Small intestine (tissue), 16 donors: ENCODE data around the gene HERC6. TPM values are rescaled to one million over a fixed set of nuclear protein-coding genes. Genes with fewer than 3 reads are reported as not detected.
"Not testable (repeated sequence)": the region's sequence is repeated elsewhere in the genome, so short reads cannot be mapped to it uniquely, and the experiment has no call there.

ENCODE experiments used
- DNase-seq, 2 donors: peaks; one replicate each; pipeline versions ENCODE4 v3.0.0 to v3.0.0-alpha.2; 2013
- FAIRE-seq: peaks from 2 replicates; lab custom pipeline; 2012; peaks lifted over from hg19 to GRCh38; lab: Jason Lieb, UNC
- H3K27ac ChIP-seq, 3 donors: one replicate each; pipeline ENCODE4 v1.5.1; 2013; ENCODE audit warnings: low read length in 2 of 3, mild to moderate bottlenecking in 2 of 3, control low read depth in 1 of 3, inconsistent platforms in 1 of 3, low read depth in 1 of 3, moderate library complexity in 1 of 3
- H3K27me3 ChIP-seq, 3 donors: one replicate each; pipeline ENCODE4 v1.6.1; 2013; ENCODE audit warnings: low read length in 3 of 3, inconsistent platforms in 1 of 3; ENCODE audit not compliant: control insufficient read depth in 3 of 3, insufficient read depth in 3 of 3
- H3K36me3 ChIP-seq, 3 donors: one replicate each; pipeline ENCODE4 v1.6.1; 2013; ENCODE audit warnings: low read length in 3 of 3, inconsistent platforms in 1 of 3, low read depth in 1 of 3, mild to moderate bottlenecking in 1 of 3, moderate library complexity in 1 of 3; ENCODE audit not compliant: control insufficient read depth in 3 of 3, insufficient read depth in 2 of 3
- H3K4me1 ChIP-seq, 3 donors: one replicate each; pipeline ENCODE4 v1.6.1; 2013; ENCODE audit warnings: low read length in 2 of 3, inconsistent platforms in 1 of 3, low read depth in 1 of 3, mild to moderate bottlenecking in 1 of 3, moderate library complexity in 1 of 3; ENCODE audit not compliant: control insufficient read depth in 3 of 3, insufficient read depth in 2 of 3
- H3K4me3 ChIP-seq, 3 donors: one replicate each; pipeline ENCODE4 v1.5.1; 2013; ENCODE audit warnings: low read length in 3 of 3, control low read depth in 1 of 3, inconsistent platforms in 1 of 3, low read depth in 1 of 3, mild to moderate bottlenecking in 1 of 3, moderate library complexity in 1 of 3
- H3K9me3 ChIP-seq, 2 donors: one replicate each; pipeline ENCODE4 v1.6.1; 2013; ENCODE audit warnings: low read depth in 1 of 2, low read length in 1 of 2; ENCODE audit not compliant: control insufficient read depth in 2 of 2, insufficient read depth in 1 of 2
- WGBS, 3 donors: extraction: QIAGEN DNeasy Blood & Tissue Kit; methylation state at CpG; one replicate each; pipeline ENCODE4 v1.1.7; 2013; 5-methylcytosine and 5-hydroxymethylcytosine counted together
- long read RNA-seq, 10 donors: transcript quantifications; one replicate each; lab custom pipeline, GENCODE V29; 2026
- polyA plus RNA-seq, 4 donors: library from polyadenylated mRNA; stranded (reverse) in 3 of 4; unstranded in 1 of 4; fragments of 200-250 nt in 3 of 4; fragments of 120-200 nt in 1 of 4; gene quantifications; one replicate each; pipeline versions ENCODE4 v1.2.1 to v1.2.3, GENCODE V29; 2013
- donor health status: healthy with polysubstance abuse.
- donor health status: control.
- donor health status: control.
- donor health status: Bipolar disorder and iron deficiency.
- donor health status: healthy.

HERC6 gene
- polyA plus RNA-seq = 10 to 100 TPM in 1 of 4 donors, 1 to 10 TPM in 3; 4.9 to 13.1 (median 7.7) TPM
- long read RNA-seq, donor 1 = 0 reads
- long read RNA-seq, donor 2, partial matches to known transcripts = 0 of 1 reads
- long read RNA-seq, donor 2, other reads (novel, unspliced or antisense) = 0 of 1 reads
- long read RNA-seq, donor 3 = 0 reads
- long read RNA-seq, donor 4 = 0 reads
- long read RNA-seq, donor 5 = 0 reads
- long read RNA-seq, donor 6 = 0 reads
- long read RNA-seq, donor 7 = 0 reads
- long read RNA-seq, donor 8 = 0 reads
- long read RNA-seq, donor 9 = 0 reads
- long read RNA-seq, donor 10 = 0 reads

- Histone ChIP-seq H3K4me1 (peaks cover 0 to 2% (median 0%) of the 10 kb centered on the region in 3 donors), H3K27ac (peak within 1 kb of the TSS; percentile 95 to 100 (median 99)), H3K36me3 (no peaks in the 10 kb centered on the region), H3K27me3 (no peaks in the 10 kb centered on the region), H3K4me3 (peak within 1 kb of the TSS; percentile 74 to 97 (median 80)), H3K9me3 (no peaks in the 10 kb centered on the region)
- no peak for FAIRE-seq
- 0 to 1% (median 1%) methylated on average over 52 to 62 of the region's 62 CpGs for WGBS, 3 donors
- peak; percentile 96 for DNase-seq
Observed at GRCh38 chr4:88378691-88379559, at the start of gene HERC6. TSS of gene HERC6 (plus strand) at chr4:88378852. CDS start at chr4:88378922, 70 bp downstream.

- Histone ChIP-seq H3K36me3 (no peaks in the 10 kb centered on the region), H3K27ac (no peak overlapping the region)
- no peak for FAIRE-seq
Observed at GRCh38 chr4:88333741-88334405, 44.8 kb upstream of the HERC6 start.

GRCh38 chr4:88335092-88335665, 43.5 kb upstream of the HERC6 start:
- Histone ChIP-seq H3K4me1 (no peaks in the 10 kb centered on the region), H3K27me3 (no peaks in the 10 kb centered on the region), H3K27ac (no peak overlapping the region), H3K9me3 (no peaks in the 10 kb centered on the region), H3K4me3 (no peak overlapping the region), H3K36me3 (no peaks in the 10 kb centered on the region)
- 56 to 65% (median 59%) methylated on average over 11 of the region's 11 CpGs for WGBS, 3 donors
- DNase-seq (no peak), FAIRE-seq (no peak)

More at GRCh38 chr4:88333741-88334405, 44.8 kb upstream of the HERC6 start:
- H3K9me3 ChIP-seq = no peaks in the 10 kb centered on the region
- H3K4me1 ChIP-seq = no peaks in the 10 kb centered on the region
- 90 to 100% (median 95%) methylated on average over 1 of the region's 1 CpG for WGBS, 3 donors
- H3K4me3 ChIP-seq = no peak overlapping the region
- no peaks in the 10 kb centered on the region for H3K27me3 ChIP-seq
- DNase-seq = no peak

- 46 to 64% (median 62%) methylated on average over 7 to 8 of the region's 8 CpGs for WGBS, 3 donors
- no peaks in the 10 kb centered on the region for H3K36me3 ChIP-seq
- no peak for FAIRE-seq
- H3K4me1 ChIP-seq = peaks cover 0 to 5% (median 0%) of the 10 kb centered on the region in 3 donors
- H3K27me3 ChIP-seq = no peaks in the 10 kb centered on the region
- DNase-seq = peak in 1 of 2 donors; percentile 39
- peak overlapping the region in 1 of 3 donors; percentile 10 for H3K27ac ChIP-seq
- H3K4me3 ChIP-seq = no peak overlapping the region
- peaks cover 0 to 4% of the 10 kb centered on the region in 2 donors for H3K9me3 ChIP-seq
Observed at GRCh38 chr4:88341227-88342192, 37.1 kb upstream of the HERC6 start.

- H3K36me3 ChIP-seq, FAIRE-seq, DNase-seq, H3K4me1 ChIP-seq, H3K27me3 ChIP-seq, H3K27ac ChIP-seq, H3K4me3 ChIP-seq, H3K9me3 ChIP-seq: not testable (repeated sequence)
- 84 to 99% (median 98%) methylated on average over 3 of the region's 3 CpGs for WGBS, 3 donors
Observed at GRCh38 chr4:88346902-88347301, 31.8 kb upstream of the HERC6 start.

GRCh38 chr4:88348761-88349160, 29.9 kb upstream of the HERC6 start:
- H3K4me3 ChIP-seq, H3K36me3 ChIP-seq, H3K27ac ChIP-seq, DNase-seq, H3K4me1 ChIP-seq, FAIRE-seq, H3K9me3 ChIP-seq, H3K27me3 ChIP-seq: not testable (repeated sequence)
- 77 to 82% (median 79%) methylated on average over 7 of the region's 7 CpGs for WGBS, 3 donors

- Histone ChIP-seq H3K4me3 (no peak overlapping the region), H3K4me1 (no peaks in the 10 kb centered on the region), H3K27ac (no peak overlapping the region), H3K27me3 (no peaks in the 10 kb centered on the region), H3K36me3 (no peaks in the 10 kb centered on the region), H3K9me3 (peaks cover 0 to 14% of the 10 kb centered on the region in 2 donors)
- no peak for DNase-seq
- 78 to 89% (median 88%) methylated on average over 4 of the region's 4 CpGs for WGBS, 3 donors
- no peak for FAIRE-seq
Observed at GRCh38 chr4:88350786-88351185, 27.9 kb upstream of the HERC6 start.
